Colonic mucosa (tissue), 4 donors: Measurements from ENCODE around the gene FAM222A. TPM values are rescaled to one million over a fixed set of nuclear protein-coding genes. Genes with fewer than 3 reads are reported as not detected.

Experiments
- DNase-seq: peaks from one replicate; pipeline ENCODE4 v3.0.0-alpha.2; 2020
- H3K27ac ChIP-seq: fragments of 200-600 bp; one replicate; pipeline ENCODE4 v1.8.0; 2021
- H3K27me3 ChIP-seq: fragments of 200-600 bp; one replicate; pipeline ENCODE4 v1.8.0; 2021
- H3K36me3 ChIP-seq: fragments of 200-600 bp; one replicate; pipeline ENCODE4 v1.8.0; 2021
- H3K4me1 ChIP-seq: fragments of 200-600 bp; one replicate; pipeline ENCODE4 v1.8.0; 2021; ENCODE audit warnings: mild to moderate bottlenecking
- H3K4me3 ChIP-seq: fragments of 200-600 bp; one replicate; pipeline ENCODE4 v1.8.0; 2021
- H3K9ac ChIP-seq, 2 donors: one replicate each; pipeline ENCODE4 v1.7.0; 2013; ENCODE audit warnings: control low read depth in 2 of 2, low read depth in 2 of 2, low read length in 2 of 2
- H3K9me3 ChIP-seq: fragments of 200-600 bp; one replicate; pipeline ENCODE4 v1.8.0; 2021
- CTCF ChIP-seq: fragments of 200-600 bp; IDR thresholded peaks from one replicate; pipeline ENCODE4 v1.8.0; 2022; ENCODE audit warnings: antibody characterized with exemption, mild to moderate bottlenecking
- intact Hi-C: fragments of 100-400 bp; cut with DNase I; formaldehyde crosslinking; loops from one replicate; pipeline ENCODE4 v1.14.1; 2022
- total RNA-seq, 2 donors: library from RNA; stranded (reverse); fragmentation: NEBNext Ultra II Directional in 1 of 2; extraction: Animal tissue kit (Norgen Biotek cat#: 25700) in 1 of 2; gene quantifications; one replicate each; pipeline ENCODE4 v1.2.1, GENCODE V29; 2021
- donor health status: healthy.
- donor health status: DM: no; HTN: no; CAD: no.
- donor health status: DM: no; HTN: no; CAD: no.

Gene FAM222A
- total RNA-seq, 2 donors from 2014 or later = 3.9 to 5.5 TPM

GRCh38 chr12:109707470-109707821, 6.2 kb upstream of the FAM222A start:
- no peak overlapping the region for H3K27ac ChIP-seq
- intact Hi-C loops = no loop called here

DNA sequence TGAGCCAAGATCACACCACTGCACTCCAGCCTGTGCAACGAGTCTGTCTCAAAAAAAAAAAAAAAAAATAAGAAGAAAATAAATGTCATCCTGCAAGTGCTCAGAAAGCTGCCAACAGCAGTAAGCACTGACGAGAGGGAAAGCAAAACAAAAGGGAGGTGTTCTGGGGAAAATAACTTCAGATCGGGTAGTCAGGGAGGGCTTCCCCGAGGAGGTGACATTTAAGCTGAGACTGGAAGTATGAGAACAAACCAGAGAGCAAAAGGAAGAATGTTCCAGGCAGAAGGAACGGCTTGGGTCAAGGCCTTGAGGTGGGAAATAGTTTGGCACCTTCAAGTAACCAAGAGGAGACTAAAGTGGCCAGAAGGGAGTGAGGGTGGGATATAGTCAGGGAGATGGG, 4.7 kb upstream of the FAM222A start:
- H3K27ac ChIP-seq = no peak overlapping the region
- no peak overlapping the region for H3K4me3 ChIP-seq
- no peaks in the 10 kb centered on the region for H3K4me1 ChIP-seq
- H3K27me3 ChIP-seq = peaks cover 9% of the 10 kb centered on the region
- H3K9ac ChIP-seq = no peak overlapping the region
- no peak for TF ChIP-seq CTCF
- intact Hi-C loops = no loop called here
- no peaks in the 10 kb centered on the region for H3K9me3 ChIP-seq
- DNase-seq = no peak
- H3K36me3 ChIP-seq = no peaks in the 10 kb centered on the region

More at GRCh38 chr12:109707470-109707821, 6.2 kb upstream of the FAM222A start:
- Histone ChIP-seq H3K36me3 (no peaks in the 10 kb centered on the region), H3K4me3 (no peak overlapping the region), H3K9ac (no peak overlapping the region), H3K4me1 (no peaks in the 10 kb centered on the region), H3K27me3 (peaks cover 5% of the 10 kb centered on the region), H3K9me3 (no peaks in the 10 kb centered on the region)
- no peak for TF ChIP-seq CTCF
- DNase-seq = no peak

- Histone ChIP-seq H3K9ac (no peak overlapping the region), H3K36me3 (no peaks in the 10 kb centered on the region), H3K4me1 (no peaks in the 10 kb centered on the region), H3K27ac (no peak overlapping the region), H3K9me3 (no peaks in the 10 kb centered on the region), H3K27me3 (peaks cover 9% of the 10 kb centered on the region), H3K4me3 (no peak overlapping the region)
- no peak for TF ChIP-seq CTCF
- no peak for DNase-seq
- intact Hi-C loops = no loop called here
Measured at GRCh38 chr12:109709401-109709991, 4.1 kb upstream of the FAM222A start.

- no peak for DNase-seq
- TF ChIP-seq CTCF = no peak
- no peak overlapping the region for H3K27ac ChIP-seq
- H3K4me1 ChIP-seq = no peaks in the 10 kb centered on the region
- intact Hi-C loops = no loop called here
- H3K4me3 ChIP-seq = no peak overlapping the region
- peaks cover 9% of the 10 kb centered on the region for H3K27me3 ChIP-seq
- no peak overlapping the region for H3K9ac ChIP-seq
- H3K36me3 ChIP-seq = no peaks in the 10 kb centered on the region
- no peaks in the 10 kb centered on the region for H3K9me3 ChIP-seq
Measured at GRCh38 chr12:109710205-109710746, 3.3 kb upstream of the FAM222A start.

DNA sequence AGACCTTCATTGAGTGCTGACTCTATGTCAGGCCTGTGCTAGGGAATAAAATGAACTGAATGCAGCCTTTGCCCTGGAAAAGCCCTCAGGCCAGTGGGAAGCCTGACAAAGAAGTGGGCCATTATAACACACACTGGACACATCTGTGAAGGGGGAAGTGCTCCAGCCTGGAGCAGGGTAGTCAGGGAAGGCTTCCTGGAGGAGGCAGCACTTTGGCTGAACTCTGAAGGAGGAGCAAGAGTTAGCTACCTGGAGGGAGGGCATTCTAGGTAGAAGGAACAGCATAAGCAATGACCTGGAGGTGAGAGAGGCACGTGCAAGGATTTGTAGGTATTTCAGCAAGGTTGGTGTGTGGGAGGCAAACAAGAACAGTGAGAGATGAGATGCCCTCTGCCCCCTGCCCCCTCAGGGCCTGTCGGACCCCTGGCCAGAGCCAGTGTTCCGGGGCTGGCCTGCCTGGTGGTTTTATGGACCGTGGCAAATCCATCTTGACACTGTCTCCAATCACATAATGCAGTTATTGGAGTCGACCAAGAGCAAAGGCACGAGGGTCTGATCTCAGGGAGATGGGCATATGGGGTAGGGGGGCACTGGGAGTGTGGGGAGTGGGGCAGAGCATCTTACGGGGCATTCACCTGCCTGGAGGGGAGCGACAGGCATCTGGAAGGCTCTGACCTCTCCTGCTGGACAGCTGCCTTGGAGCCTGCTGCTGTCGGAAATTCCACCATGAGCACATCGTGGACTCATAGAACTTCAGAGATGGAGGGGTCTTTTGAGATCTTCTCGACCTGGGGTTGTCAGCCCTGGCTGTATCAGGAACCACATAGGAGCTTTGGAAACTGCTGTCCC, 2.7 kb upstream of the FAM222A start:
- no peak for DNase-seq
- no peak overlapping the region for H3K9ac ChIP-seq
- no peaks in the 10 kb centered on the region for H3K36me3 ChIP-seq
- no peaks in the 10 kb centered on the region for H3K4me1 ChIP-seq
- peaks cover 9% of the 10 kb centered on the region for H3K27me3 ChIP-seq
- no peak overlapping the region for H3K27ac ChIP-seq
- intact Hi-C loops = no loop called here
- TF ChIP-seq CTCF = no peak
- H3K4me3 ChIP-seq = no peak overlapping the region
- H3K9me3 ChIP-seq = no peaks in the 10 kb centered on the region
